ENCODE data around the gene EN2. TPM values are rescaled to one million over a fixed set of nuclear protein-coding genes. Genes with fewer than 3 reads are reported as not detected.

Gene EN2
- total RNA-seq, 6 experiments from 2014 or later = not detected

DNA sequence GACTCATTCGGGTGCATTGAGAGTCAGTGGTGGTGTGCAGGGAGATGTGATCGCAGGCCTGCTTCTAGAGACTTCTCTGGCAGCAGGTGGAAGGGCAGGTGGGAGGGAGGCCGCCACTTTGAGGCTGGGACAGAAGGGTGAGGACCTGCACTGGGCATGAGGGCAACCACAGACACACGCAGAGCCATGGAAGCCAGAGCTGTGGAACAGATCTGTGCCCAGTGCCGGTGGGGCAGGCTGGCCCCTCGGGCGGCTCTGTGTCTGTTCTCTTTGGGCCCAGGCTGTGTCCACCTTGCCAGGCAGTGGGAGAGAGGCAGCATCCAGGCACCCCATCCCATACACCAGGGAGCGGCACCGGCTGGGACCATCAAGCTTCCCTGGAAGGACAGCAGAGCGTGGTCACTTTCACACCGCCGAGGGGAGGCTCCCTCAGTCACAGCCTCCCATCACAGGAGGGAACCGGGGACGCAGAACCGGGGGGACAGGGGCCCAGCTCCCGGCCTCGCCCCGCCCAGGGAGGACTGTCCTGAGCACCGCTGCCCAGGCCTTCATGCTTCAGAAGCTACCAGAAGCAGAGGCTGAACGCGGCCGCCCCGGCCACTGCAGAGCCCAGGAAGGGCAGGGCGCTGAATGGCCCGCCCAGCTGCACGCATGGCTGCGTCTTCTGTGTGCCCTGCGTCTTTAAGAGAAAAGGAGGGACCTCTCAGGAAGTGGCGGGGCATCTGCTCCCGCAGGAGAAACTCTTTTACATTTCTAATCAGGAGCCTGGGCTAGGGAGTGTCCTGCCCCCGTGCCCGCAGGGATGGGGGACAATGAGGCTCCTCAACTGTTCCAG, 32.1 kb downstream of the EN2 start:
- DNase-seq (no peak), ATAC-seq (peak in 3 of 4 donors; percentile 6 to 23 (median 17))
- H3K36me3 ChIP-seq = no peaks in the 10 kb centered on the region
- peaks cover 0 to 23% of the 10 kb centered on the region in 2 donors for H3K27me3 ChIP-seq
- peak overlapping the region in 1 of 3 donors; percentile 28 for H3K4me3 ChIP-seq
- H3K4me1 ChIP-seq = no peaks in the 10 kb centered on the region
- TF ChIP-seq POLR2A (IDR thresholded peaks at IDR 0.05) = no peak
- TF ChIP-seq, protein P1, sequence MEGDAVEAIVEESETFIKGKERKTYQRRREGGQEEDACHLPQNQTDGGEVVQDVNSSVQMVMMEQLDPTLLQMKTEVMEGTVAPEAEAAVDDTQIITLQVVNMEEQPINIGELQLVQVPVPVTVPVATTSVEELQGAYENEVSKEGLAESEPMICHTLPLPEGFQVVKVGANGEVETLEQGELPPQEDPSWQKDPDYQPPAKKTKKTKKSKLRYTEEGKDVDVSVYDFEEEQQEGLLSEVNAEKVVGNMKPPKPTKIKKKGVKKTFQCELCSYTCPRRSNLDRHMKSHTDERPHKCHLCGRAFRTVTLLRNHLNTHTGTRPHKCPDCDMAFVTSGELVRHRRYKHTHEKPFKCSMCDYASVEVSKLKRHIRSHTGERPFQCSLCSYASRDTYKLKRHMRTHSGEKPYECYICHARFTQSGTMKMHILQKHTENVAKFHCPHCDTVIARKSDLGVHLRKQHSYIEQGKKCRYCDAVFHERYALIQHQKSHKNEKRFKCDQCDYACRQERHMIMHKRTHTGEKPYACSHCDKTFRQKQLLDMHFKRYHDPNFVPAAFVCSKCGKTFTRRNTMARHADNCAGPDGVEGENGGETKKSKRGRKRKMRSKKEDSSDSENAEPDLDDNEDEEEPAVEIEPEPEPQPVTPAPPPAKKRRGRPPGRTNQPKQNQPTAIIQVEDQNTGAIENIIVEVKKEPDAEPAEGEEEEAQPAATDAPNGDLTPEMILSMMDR (IDR thresholded peaks at IDR 0.05) = no peak
- no peak overlapping the region for H3K27ac ChIP-seq
- intact Hi-C loops (cut with DNase I) = no loop called here
- WGBS (ENCODE audit: insufficient coverage, low coverage, low lambda C conversion rate, missing lambda C conversion rate) = 5% methylated on average over 3 of the region's 32 CpGs
- H3K9me3 ChIP-seq = no peaks in the 10 kb centered on the region

DNA sequence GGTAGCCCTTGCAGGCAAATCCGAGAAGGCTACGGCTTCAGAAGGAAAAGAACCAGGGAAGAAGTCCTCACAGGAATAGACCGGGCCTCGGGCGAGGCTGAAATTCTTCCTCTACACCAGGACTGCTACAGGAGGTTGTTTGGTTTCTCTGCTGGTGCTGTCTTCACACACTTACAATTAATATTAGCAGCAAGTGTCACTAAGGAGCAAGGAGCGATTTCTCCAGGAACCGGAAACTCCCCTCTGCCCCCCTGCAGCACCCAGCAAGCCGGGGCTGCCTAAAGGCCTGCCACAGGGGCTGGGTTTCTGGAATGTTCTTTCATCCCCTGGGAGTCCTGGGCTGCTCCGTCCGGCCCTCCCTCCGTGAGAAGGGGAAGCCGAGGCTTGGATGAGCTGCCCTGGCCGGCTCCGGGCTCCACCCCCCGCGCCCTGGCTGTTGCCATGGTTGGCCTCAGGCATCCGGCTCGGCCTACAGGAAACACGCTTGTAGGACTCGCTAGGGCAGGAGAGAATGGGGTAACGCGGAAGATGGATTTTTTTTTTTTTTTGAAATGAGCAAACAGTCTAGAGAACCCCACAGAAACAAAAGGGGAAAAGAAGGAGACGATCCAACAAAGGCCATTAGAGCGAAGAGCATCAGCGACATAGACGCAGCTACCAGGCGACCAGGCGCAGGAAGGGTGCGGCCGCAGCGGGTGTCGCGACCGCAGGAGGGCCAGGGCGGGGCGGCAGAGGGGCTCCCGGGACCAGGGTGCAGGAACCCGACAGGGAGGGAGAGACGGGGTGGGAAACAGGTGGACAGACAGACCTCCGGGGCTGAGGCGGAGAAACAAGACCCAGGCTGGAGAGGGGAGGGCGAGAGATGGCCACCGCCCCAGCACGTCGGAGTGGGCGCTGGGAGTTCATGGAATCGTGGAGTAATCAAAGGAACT, 33.0 kb downstream of the EN2 start:
- whole genome bisulfite sequencing (ENCODE audit: insufficient coverage, low coverage, low lambda C conversion rate, missing lambda C conversion rate) = 45% methylated on average over 25 of the region's 47 CpGs
- no peak for TF ChIP-seq POLR2A (IDR thresholded peaks at IDR 0.05)
- TF ChIP-seq, protein P1 (IDR thresholded peaks at IDR 0.05) = no peak
- Histone ChIP-seq H3K27ac (no peak overlapping the region), H3K27me3 (peaks cover 0 to 23% of the 10 kb centered on the region in 2 donors), H3K9me3 (no peaks in the 10 kb centered on the region), H3K36me3 (no peaks in the 10 kb centered on the region), H3K4me3 (peak overlapping the region in 1 of 3 donors; percentile 28), H3K4me1 (no peaks in the 10 kb centered on the region)
- peak; percentile 55 to 78 (median 66) for ATAC-seq
- DNase-seq = peak in 1 of 3 donors; percentile 66
- intact Hi-C loops (cut with DNase I) = no loop called here

DNA sequence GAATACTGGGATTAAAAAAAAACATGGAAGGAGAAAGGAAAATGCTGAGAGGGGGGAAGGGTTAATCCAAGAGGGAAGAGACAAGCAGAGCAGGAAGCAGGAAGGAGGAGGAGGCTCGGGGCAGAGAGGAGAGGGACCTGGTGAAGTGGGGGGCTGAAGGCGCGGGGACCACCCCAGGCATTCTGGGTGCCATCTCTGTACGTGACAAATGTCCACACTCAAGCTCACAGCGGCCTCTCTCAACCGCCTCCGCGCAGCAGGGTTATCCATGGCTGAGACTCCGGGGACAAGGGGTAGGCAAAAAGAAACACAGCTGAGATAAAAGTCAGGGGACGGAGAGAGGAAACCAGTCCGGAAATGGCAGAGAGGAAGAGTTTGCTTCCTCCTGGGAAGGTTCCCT, 33.9 kb downstream of the EN2 start:
- DNase-seq (no peak), ATAC-seq (no peak)
- Histone ChIP-seq H3K36me3 (no peaks in the 10 kb centered on the region), H3K4me1 (no peaks in the 10 kb centered on the region), H3K9me3 (no peaks in the 10 kb centered on the region), H3K27ac (no peak overlapping the region), H3K4me3 (no peak overlapping the region), H3K27me3 (peaks cover 0 to 23% of the 10 kb centered on the region in 2 donors)
- TF ChIP-seq, protein P1 (IDR thresholded peaks at IDR 0.05) = no peak
- TF ChIP-seq POLR2A (IDR thresholded peaks at IDR 0.05) = no peak
- intact Hi-C loops (cut with DNase I) = no loop called here
- WGBS (ENCODE audit: insufficient coverage, low coverage, low lambda C conversion rate, missing lambda C conversion rate) = 66% methylated on average over 11 of the region's 11 CpGs

DNA sequence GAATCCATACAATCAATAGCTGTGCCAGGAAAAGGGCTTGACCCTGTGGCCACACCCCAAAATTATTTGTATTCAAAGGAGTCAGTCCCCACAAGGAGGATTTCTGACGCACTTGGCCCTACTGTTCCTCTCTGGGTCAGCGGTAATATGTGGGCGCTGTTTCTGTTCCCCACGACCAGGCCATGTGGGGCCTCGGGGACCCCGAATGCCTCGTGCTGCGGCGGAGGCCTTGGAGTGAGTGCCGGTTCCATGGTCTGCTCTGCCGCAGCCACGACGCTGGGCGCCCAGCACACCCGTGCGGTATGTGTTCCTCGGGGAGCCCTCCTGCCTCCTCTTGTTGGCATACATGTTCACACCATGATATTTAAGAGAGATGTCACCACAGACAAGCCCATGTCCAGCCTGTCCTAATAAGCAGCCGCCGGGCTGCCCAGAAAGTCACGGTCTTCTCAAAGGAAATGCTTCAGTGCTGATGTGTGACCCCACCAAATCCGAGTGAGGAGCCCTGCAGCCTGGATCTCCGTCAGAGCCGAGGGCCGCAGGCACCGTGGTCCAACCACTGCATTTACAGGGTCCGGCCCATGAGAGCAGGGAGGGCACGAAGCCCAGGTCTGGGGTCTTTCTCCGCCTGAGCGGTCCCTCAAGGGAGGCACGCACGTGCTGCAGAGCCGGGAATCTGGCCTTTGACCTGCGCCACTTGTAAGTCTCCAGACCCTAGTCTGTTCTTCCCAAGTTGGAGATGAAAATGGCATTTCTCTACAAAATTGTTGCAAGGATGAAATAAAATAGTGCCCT, 36.0 kb downstream of the EN2 start:
- H3K27me3 ChIP-seq = peaks cover 0 to 23% of the 10 kb centered on the region in 2 donors
- DNase-seq (no peak), ATAC-seq (no peak)
- H3K36me3 ChIP-seq = no peaks in the 10 kb centered on the region
- no peak overlapping the region for H3K4me3 ChIP-seq
- 87% methylated on average over 17 of the region's 33 CpGs for WGBS (ENCODE audit: insufficient coverage, low coverage, low lambda C conversion rate, missing lambda C conversion rate)
- TF ChIP-seq POLR2A (IDR thresholded peaks at IDR 0.05) = no peak
- TF ChIP-seq, protein P1 (IDR thresholded peaks at IDR 0.05) = no peak
- H3K4me1 ChIP-seq = no peaks in the 10 kb centered on the region
- intact Hi-C loops (cut with DNase I) = no loop called here
- H3K9me3 ChIP-seq = no peaks in the 10 kb centered on the region
- H3K27ac ChIP-seq = no peak overlapping the region

All from right lobe of liver (tissue), 6 donors.